Measurements from ENCODE around the gene SMIM33. TPM values are rescaled to one million over a fixed set of nuclear protein-coding genes. Genes with fewer than 3 reads are reported as not detected.
A peak's percentile ranks its signal among the peaks of the same experiment; 100 is the strongest.
"Not testable (repeated sequence)": the region's sequence is repeated elsewhere in the genome, so short reads cannot be mapped to it uniquely, and the experiment has no call there.

SMIM33 gene
- total RNA-seq, 1 experiment from 2014 or later: not detected

- Histone ChIP-seq H3K9me3 (ENCODE audit: low read depth, low read length, poor library complexity, severe bottlenecking) (no peaks in the 10 kb centered on the region), H3K36me3 (ENCODE audit: insufficient read depth, low read length, poor library complexity, severe bottlenecking) (peaks cover 10% of the 10 kb centered on the region), H3K27me3 (replicated peaks; ENCODE audit: insufficient read depth, low read depth, low read length, poor library complexity) (no peaks in the 10 kb centered on the region), H3K27ac (ENCODE audit: low read depth, low read length, poor library complexity, severe bottlenecking) (peak overlapping the region; percentile 89), H3K4me1 (ENCODE audit: insufficient read depth, low read length, poor library complexity, severe bottlenecking) (peaks cover 10% of the 10 kb centered on the region), H3K4me3 (ENCODE audit: low read depth, low read length, poor library complexity, severe bottlenecking) (peak overlapping the region; percentile 55)
- POLR2A ChIA-PET (ENCODE audit: low non-redundant PET): interaction anchor here (0.6 kb wide), 1 partner anchor 991 kb away, joined by 4 read pairs; no protein-coding TSS in a partner anchor
- CTCF ChIA-PET: interaction anchor here (1.2 kb wide), 1 partner anchor 59 kb away, joined by 6 read pairs; no protein-coding TSS in a partner anchor
- BruUV-seq (replicated peaks): no TSS peak
- TF ChIP-seq, protein P1, sequence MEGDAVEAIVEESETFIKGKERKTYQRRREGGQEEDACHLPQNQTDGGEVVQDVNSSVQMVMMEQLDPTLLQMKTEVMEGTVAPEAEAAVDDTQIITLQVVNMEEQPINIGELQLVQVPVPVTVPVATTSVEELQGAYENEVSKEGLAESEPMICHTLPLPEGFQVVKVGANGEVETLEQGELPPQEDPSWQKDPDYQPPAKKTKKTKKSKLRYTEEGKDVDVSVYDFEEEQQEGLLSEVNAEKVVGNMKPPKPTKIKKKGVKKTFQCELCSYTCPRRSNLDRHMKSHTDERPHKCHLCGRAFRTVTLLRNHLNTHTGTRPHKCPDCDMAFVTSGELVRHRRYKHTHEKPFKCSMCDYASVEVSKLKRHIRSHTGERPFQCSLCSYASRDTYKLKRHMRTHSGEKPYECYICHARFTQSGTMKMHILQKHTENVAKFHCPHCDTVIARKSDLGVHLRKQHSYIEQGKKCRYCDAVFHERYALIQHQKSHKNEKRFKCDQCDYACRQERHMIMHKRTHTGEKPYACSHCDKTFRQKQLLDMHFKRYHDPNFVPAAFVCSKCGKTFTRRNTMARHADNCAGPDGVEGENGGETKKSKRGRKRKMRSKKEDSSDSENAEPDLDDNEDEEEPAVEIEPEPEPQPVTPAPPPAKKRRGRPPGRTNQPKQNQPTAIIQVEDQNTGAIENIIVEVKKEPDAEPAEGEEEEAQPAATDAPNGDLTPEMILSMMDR (conservative IDR thresholded peaks at IDR 0.05; ENCODE audit: low read depth, low read length): peak; percentile 36; the same call in 1 of the 2 replicates
- no peak for TF ChIP-seq EZH2 (IDR thresholded peaks at IDR 0.05; ENCODE audit: borderline replicate concordance, low read depth, low read length, poor library complexity, severe bottlenecking)
- intact Hi-C loops (cut with micrococcal nuclease; ENCODE audit: unreplicated experiment): no loop called here
- DNase-seq (ENCODE audit: low spot score): peak; percentile 50
Observed at GRCh38 chr5:139481580-139482049, 10.8 kb downstream of the SMIM33 start.

- Histone ChIP-seq H3K27ac (ENCODE audit: low read depth, low read length, poor library complexity, severe bottlenecking) (peak within 1 kb of the TSS; percentile 89), H3K27me3 (replicated peaks; ENCODE audit: insufficient read depth, low read depth, low read length, poor library complexity) (no peaks in the 10 kb centered on the region), H3K4me3 (ENCODE audit: low read depth, low read length, poor library complexity, severe bottlenecking) (peak within 1 kb of the TSS; percentile 55), H3K9me3 (ENCODE audit: low read depth, low read length, poor library complexity, severe bottlenecking) (no peaks in the 10 kb centered on the region), H3K36me3 (ENCODE audit: insufficient read depth, low read length, poor library complexity, severe bottlenecking) (peaks cover 10% of the 10 kb centered on the region), H3K4me1 (ENCODE audit: insufficient read depth, low read length, poor library complexity, severe bottlenecking) (peaks cover 10% of the 10 kb centered on the region)
- CTCF ChIA-PET: interaction anchor here (1.2 kb wide), 1 partner anchor 60 kb away, joined by 6 read pairs; no protein-coding TSS in a partner anchor
- POLR2A ChIA-PET (ENCODE audit: low non-redundant PET): interaction anchor here (0.6 kb wide), 2 partner anchors 192 to 992 kb away, joined by 3 to 4 read pairs; no protein-coding TSS in a partner anchor
- DNase-seq (ENCODE audit: low spot score): peak; percentile 96
- TSS peak; percentile 40 for BruUV-seq (replicated peaks)
- intact Hi-C loops (cut with micrococcal nuclease; ENCODE audit: unreplicated experiment): no loop called here
- no peak for TF ChIP-seq EZH2 (IDR thresholded peaks at IDR 0.05; ENCODE audit: borderline replicate concordance, low read depth, low read length, poor library complexity, severe bottlenecking)
- TF ChIP-seq, protein P1 (conservative IDR thresholded peaks at IDR 0.05; ENCODE audit: low read depth, low read length): no peak
Observed at GRCh38 chr5:139482050-139482889, 11.5 kb downstream of the SMIM33 start, which contains the start of gene STING1. Gene STING1, minus strand, starts transcription at chr5:139482758. Its CDS starts 1,054 bp downstream, at chr5:139481704.

GRCh38 chr5:139482890-139483208 lies 12.0 kb downstream of the SMIM33 start:
- POLR2A ChIA-PET (ENCODE audit: low non-redundant PET): interaction anchor here (0.6 kb wide), 1 partner anchor 191 kb away, joined by 3 read pairs; no protein-coding TSS in a partner anchor
- DNase-seq (ENCODE audit: low spot score); H3K4me1 ChIP-seq (ENCODE audit: insufficient read depth, low read length, poor library complexity, severe bottlenecking); CTCF ChIA-PET; H3K9me3 ChIP-seq (ENCODE audit: low read depth, low read length, poor library complexity, severe bottlenecking); intact Hi-C loops (cut with micrococcal nuclease; ENCODE audit: unreplicated experiment); H3K27me3 ChIP-seq (replicated peaks; ENCODE audit: insufficient read depth, low read depth, low read length, poor library complexity); H3K36me3 ChIP-seq (ENCODE audit: insufficient read depth, low read length, poor library complexity, severe bottlenecking); BruUV-seq (replicated peaks); H3K4me3 ChIP-seq (ENCODE audit: low read depth, low read length, poor library complexity, severe bottlenecking): not testable (repeated sequence)
- peak overlapping the region; percentile 89 for H3K27ac ChIP-seq (ENCODE audit: low read depth, low read length, poor library complexity, severe bottlenecking)
